ENCODE data around the gene TLE4.

GRCh38 chr9:79672891-79673290 is 101.1 kb downstream of the TLE4 start:
- TF ChIP-seq EZH2 (optimal IDR thresholded peaks at IDR 0.05; ENCODE audit: low read depth, low read length) (no peak), CTCF (IDR thresholded peaks at IDR 0.05; ENCODE audit: low read length) (no peak)
